PC-9 (cell line): ENCODE results near the gene CNOT1.

Source experiments
- CTCF ChIP-seq: fragments of 200-600 bp; sonication (generic); conservative IDR thresholded peaks from 2 replicates; pipeline ENCODE4 v1.6.1; 2017; ENCODE audit warnings: mixed run types, antibody characterized with exemption, mild to moderate bottlenecking, moderate library complexity
- EZH2 ChIP-seq: fragments of 200-600 bp; sonication (generic); IDR thresholded peaks from 2 replicates; pipeline ENCODE4 v1.8.0; 2017; ENCODE audit warnings: antibody characterized with exemption, low read depth

- TF ChIP-seq EZH2 (no peak), CTCF (no peak)
These were observed 135.7 kb downstream of the CNOT1 start for GRCh38 chr16:58493756-58494431.
